Measurements from ENCODE around the gene ICE1. TPM values are rescaled to one million over a fixed set of nuclear protein-coding genes. Genes with fewer than 3 reads are reported as not detected.

Gene ICE1
- total RNA-seq, 1 experiment from 2014 or later: 38.3 TPM

DNA sequence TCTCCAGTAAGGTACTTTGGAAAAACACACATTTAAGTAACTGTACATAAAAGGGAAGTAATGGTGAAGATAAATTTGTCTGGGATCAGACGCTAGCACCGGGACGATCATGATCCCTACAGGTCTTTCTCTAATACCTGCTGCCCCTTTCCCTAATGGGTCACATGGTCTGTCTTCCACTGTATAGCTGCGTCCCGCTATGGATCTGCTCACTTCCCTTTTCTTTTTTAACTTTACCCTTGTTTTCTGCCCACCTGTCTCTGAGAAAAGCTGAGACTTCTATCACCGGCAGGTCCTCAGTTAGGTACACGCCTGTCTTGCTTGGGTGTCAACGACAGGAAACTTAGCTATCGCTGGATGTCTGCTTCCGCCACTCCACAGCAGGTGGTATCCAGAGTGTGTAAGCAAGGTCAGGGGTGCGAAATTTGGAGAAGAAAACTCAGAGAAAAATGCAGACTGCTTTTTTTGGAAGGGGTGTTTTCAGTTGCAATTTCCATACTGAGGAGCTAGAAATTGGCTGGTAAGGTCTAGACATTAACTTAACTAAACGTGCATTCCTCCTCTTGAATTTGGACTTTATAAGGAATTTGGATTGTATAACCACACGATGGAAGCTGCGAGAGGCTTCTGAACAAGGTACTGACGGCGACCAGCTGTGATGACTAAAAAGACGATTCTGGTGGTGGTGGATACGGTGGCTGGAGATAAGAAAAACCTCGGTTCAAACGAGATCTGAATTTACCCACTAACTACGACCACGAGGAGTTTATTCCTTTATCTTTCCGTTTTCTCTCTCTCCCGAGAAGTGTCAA, 1.1 kb upstream of the ICE1 start:
- TSS peak; percentile 89 for BruUV-seq (replicated peaks)
- CTCF ChIA-PET: interaction anchor here (0.5 to 0.9 kb wide), 2 partner anchors 280 to 542 kb away, joined by 3 to 4 read pairs; no protein-coding TSS in a partner anchor
- peaks cover 5% of the 10 kb centered on the region; the same call in 1 of the 2 replicates for H3K9me3 ChIP-seq (ENCODE audit: control insufficient read depth, insufficient read depth, low read depth, low read length)
- in situ Hi-C loops (cut with HindIII; ENCODE audit: low pct_unique_long_range_greater_than_20kb, low sequenced_read_pairs) (no loop called here), intact Hi-C loops (cut with micrococcal nuclease; ENCODE audit: unreplicated experiment) (no loop called here)
- peak overlapping the region; percentile 95 for H3K27ac ChIP-seq (ENCODE audit: low read length)
- DNase-seq (ENCODE audit: low read depth, low spot score): no peak
- TF ChIP-seq, protein P1, sequence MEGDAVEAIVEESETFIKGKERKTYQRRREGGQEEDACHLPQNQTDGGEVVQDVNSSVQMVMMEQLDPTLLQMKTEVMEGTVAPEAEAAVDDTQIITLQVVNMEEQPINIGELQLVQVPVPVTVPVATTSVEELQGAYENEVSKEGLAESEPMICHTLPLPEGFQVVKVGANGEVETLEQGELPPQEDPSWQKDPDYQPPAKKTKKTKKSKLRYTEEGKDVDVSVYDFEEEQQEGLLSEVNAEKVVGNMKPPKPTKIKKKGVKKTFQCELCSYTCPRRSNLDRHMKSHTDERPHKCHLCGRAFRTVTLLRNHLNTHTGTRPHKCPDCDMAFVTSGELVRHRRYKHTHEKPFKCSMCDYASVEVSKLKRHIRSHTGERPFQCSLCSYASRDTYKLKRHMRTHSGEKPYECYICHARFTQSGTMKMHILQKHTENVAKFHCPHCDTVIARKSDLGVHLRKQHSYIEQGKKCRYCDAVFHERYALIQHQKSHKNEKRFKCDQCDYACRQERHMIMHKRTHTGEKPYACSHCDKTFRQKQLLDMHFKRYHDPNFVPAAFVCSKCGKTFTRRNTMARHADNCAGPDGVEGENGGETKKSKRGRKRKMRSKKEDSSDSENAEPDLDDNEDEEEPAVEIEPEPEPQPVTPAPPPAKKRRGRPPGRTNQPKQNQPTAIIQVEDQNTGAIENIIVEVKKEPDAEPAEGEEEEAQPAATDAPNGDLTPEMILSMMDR (IDR thresholded peaks at IDR 0.05): no peak
- TF ChIP-seq, protein P2, sequence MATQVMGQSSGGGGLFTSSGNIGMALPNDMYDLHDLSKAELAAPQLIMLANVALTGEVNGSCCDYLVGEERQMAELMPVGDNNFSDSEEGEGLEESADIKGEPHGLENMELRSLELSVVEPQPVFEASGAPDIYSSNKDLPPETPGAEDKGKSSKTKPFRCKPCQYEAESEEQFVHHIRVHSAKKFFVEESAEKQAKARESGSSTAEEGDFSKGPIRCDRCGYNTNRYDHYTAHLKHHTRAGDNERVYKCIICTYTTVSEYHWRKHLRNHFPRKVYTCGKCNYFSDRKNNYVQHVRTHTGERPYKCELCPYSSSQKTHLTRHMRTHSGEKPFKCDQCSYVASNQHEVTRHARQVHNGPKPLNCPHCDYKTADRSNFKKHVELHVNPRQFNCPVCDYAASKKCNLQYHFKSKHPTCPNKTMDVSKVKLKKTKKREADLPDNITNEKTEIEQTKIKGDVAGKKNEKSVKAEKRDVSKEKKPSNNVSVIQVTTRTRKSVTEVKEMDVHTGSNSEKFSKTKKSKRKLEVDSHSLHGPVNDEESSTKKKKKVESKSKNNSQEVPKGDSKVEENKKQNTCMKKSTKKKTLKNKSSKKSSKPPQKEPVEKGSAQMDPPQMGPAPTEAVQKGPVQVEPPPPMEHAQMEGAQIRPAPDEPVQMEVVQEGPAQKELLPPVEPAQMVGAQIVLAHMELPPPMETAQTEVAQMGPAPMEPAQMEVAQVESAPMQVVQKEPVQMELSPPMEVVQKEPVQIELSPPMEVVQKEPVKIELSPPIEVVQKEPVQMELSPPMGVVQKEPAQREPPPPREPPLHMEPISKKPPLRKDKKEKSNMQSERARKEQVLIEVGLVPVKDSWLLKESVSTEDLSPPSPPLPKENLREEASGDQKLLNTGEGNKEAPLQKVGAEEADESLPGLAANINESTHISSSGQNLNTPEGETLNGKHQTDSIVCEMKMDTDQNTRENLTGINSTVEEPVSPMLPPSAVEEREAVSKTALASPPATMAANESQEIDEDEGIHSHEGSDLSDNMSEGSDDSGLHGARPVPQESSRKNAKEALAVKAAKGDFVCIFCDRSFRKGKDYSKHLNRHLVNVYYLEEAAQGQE (IDR thresholded peaks at IDR 0.05; ENCODE audit: insufficient read depth in 1 of 2, low read depth in 2 of 2, low read length in 1 of 2): no peak
- no peak for TF ChIP-seq SIN3A (IDR thresholded peaks at IDR 0.05; ENCODE audit: borderline replicate concordance, insufficient read depth, low read depth, low read length)
- TF ChIP-seq POLR2AphosphoS5 (IDR thresholded peaks at IDR 0.05; ENCODE audit: low read depth, low read length): no peak
- no peak for TF ChIP-seq TCF7L2 (IDR thresholded peaks at IDR 0.05; ENCODE audit: low read depth, low read length)
- H3K27me3 ChIP-seq (ENCODE audit: control insufficient read depth, insufficient read depth, low read length): no peaks in the 10 kb centered on the region
- peaks cover 30% of the 10 kb centered on the region for H3K4me1 ChIP-seq (ENCODE audit: control insufficient read depth, insufficient read depth, low read length)
- POLR2A ChIA-PET: no interaction called here
- no peak for ATAC-seq
- peak overlapping the region; percentile 98 to 99 for H3K4me3 ChIP-seq (ENCODE audit: low read depth in 2 of 2, low read length in 2 of 2)
- H3K36me3 ChIP-seq (ENCODE audit: control insufficient read depth, insufficient read depth, low read length): peaks cover 4% of the 10 kb centered on the region

- CTCF ChIA-PET: no interaction called here
- TF ChIP-seq TCF7L2 (IDR thresholded peaks at IDR 0.05; ENCODE audit: low read depth, low read length) (no peak), SIN3A (IDR thresholded peaks at IDR 0.05; ENCODE audit: borderline replicate concordance, insufficient read depth, low read depth, low read length) (no peak), POLR2AphosphoS5 (IDR thresholded peaks at IDR 0.05; ENCODE audit: low read depth, low read length) (no peak)
- TF ChIP-seq, protein P2 (IDR thresholded peaks at IDR 0.05; ENCODE audit: insufficient read depth in 1 of 2, low read depth in 2 of 2, low read length in 1 of 2): no peak
- TF ChIP-seq, protein P1 (IDR thresholded peaks at IDR 0.05): no peak
- ATAC-seq (peak; percentile 32), DNase-seq (ENCODE audit: low read depth, low spot score) (no peak)
- Histone ChIP-seq H3K36me3 (ENCODE audit: control insufficient read depth, insufficient read depth, low read length) (peaks cover 4% of the 10 kb centered on the region), H3K27me3 (ENCODE audit: control insufficient read depth, insufficient read depth, low read length) (no peaks in the 10 kb centered on the region), H3K4me1 (ENCODE audit: control insufficient read depth, insufficient read depth, low read length) (peaks cover 30% of the 10 kb centered on the region), H3K4me3 (ENCODE audit: low read depth in 2 of 2, low read length in 2 of 2) (peak overlapping the region; percentile 98 to 99), H3K9me3 (ENCODE audit: control insufficient read depth, insufficient read depth, low read depth, low read length) (peaks cover 5% of the 10 kb centered on the region; the same call in 1 of the 2 replicates), H3K27ac (ENCODE audit: low read length) (peak overlapping the region; percentile 91)
- in situ Hi-C loops (cut with HindIII; ENCODE audit: low pct_unique_long_range_greater_than_20kb, low sequenced_read_pairs) (no loop called here), intact Hi-C loops (cut with micrococcal nuclease; ENCODE audit: unreplicated experiment) (no loop called here)
- POLR2A ChIA-PET: no interaction called here
- BruUV-seq (replicated peaks): no TSS peak
Measured at GRCh38 chr5:5422819-5423515, 490 bp downstream of the ICE1 start.
